Measurements from ENCODE around the gene LHFPL2.

Gene LHFPL2

GRCh38 chr5:78546276-78546996, 102.1 kb downstream of the LHFPL2 start:
- no peak for DNase-seq (ENCODE audit: low read depth in 3 of 3)

- DNase-seq (ENCODE audit: low read depth in 3 of 3) = no peak
Measured at GRCh38 chr5:78545406-78545805, 103.2 kb downstream of the LHFPL2 start.

GRCh38 chr5:78544561-78545201, 103.9 kb downstream of the LHFPL2 start:
- no peak for DNase-seq (ENCODE audit: low read depth in 3 of 3)

- no peak for DNase-seq (ENCODE audit: low read depth in 3 of 3)
Measured at GRCh38 chr5:78543916-78544315, 104.7 kb downstream of the LHFPL2 start.

- no peak for DNase-seq (ENCODE audit: low read depth in 3 of 3)
Measured at GRCh38 chr5:78543292-78543691, 105.3 kb downstream of the LHFPL2 start.

- DNase-seq (ENCODE audit: low read depth in 3 of 3) = no peak
Measured at GRCh38 chr5:78542321-78542840, 106.2 kb downstream of the LHFPL2 start.

- DNase-seq (ENCODE audit: low read depth in 3 of 3) = no peak
Measured at GRCh38 chr5:78541086-78541654, 107.4 kb downstream of the LHFPL2 start.

- DNase-seq (ENCODE audit: low read depth in 3 of 3) = no peak
Measured at GRCh38 chr5:78540335-78541085, 108.1 kb downstream of the LHFPL2 start.

GRCh38 chr5:78538240-78538850, 110.2 kb downstream of the LHFPL2 start:
- no peak for DNase-seq (ENCODE audit: low read depth in 3 of 3)

GRCh38 chr5:78537821-78538220, 110.8 kb downstream of the LHFPL2 start:
- DNase-seq (ENCODE audit: low read depth in 3 of 3) = no peak

- no peak for DNase-seq (ENCODE audit: low read depth in 3 of 3)
Measured at GRCh38 chr5:78537411-78537810, 111.2 kb downstream of the LHFPL2 start.

GRCh38 chr5:78536661-78537196, 111.8 kb downstream of the LHFPL2 start:
- no peak for DNase-seq (ENCODE audit: low read depth in 3 of 3)

- DNase-seq (ENCODE audit: low read depth in 3 of 3) = no peak
Measured at GRCh38 chr5:78534905-78535200, 113.7 kb downstream of the LHFPL2 start.

- DNase-seq (ENCODE audit: low read depth in 3 of 3) = no peak
Measured at GRCh38 chr5:78534148-78534904, 114.2 kb downstream of the LHFPL2 start.

GRCh38 chr5:78533356-78533755, 115.2 kb downstream of the LHFPL2 start:
- no peak for DNase-seq (ENCODE audit: low read depth in 3 of 3)

- no peak for DNase-seq (ENCODE audit: low read depth in 3 of 3)
Measured at GRCh38 chr5:78530342-78531096, 118.1 kb downstream of the LHFPL2 start.

GRCh38 chr5:78527925-78528324, 120.6 kb downstream of the LHFPL2 start:
- no peak for DNase-seq (ENCODE audit: low read depth in 3 of 3)

GRCh38 chr5:78527054-78527859, 121.3 kb downstream of the LHFPL2 start:
- DNase-seq (ENCODE audit: low read depth in 3 of 3) = no peak

GRCh38 chr5:78526049-78526525, 122.5 kb downstream of the LHFPL2 start:
- DNase-seq (ENCODE audit: low read depth in 3 of 3) = no peak
